HepG2 (cell line): Measurements from ENCODE around the gene ZNF415. TPM values are rescaled to one million over a fixed set of nuclear protein-coding genes. Genes with fewer than 3 reads are reported as not detected.
A peak's percentile ranks its signal among the peaks of the same experiment; 100 is the strongest.

Experiments used
- ATAC-seq: fragments of 200-7000 bp; cut with Tn5 transposase; 3 replicates; pipeline ENCODE4 v1.9.1; 2020; ENCODE audit warnings: mild to moderate bottlenecking, moderate library complexity
- BruUV-seq: library from RNA; stranded (reverse); fragments of 400-500 nt; replicated peaks from 2 replicates; lab custom pipeline; 2021; lab: Mats Ljungman, UMichigan
- CTCF ChIA-PET: fragments of 300-600 bp; formaldehyde crosslinking; extraction: SDS; loops from one replicate; lab custom pipeline; 2021; ENCODE audit warnings: low total read pairs, inconsistent platforms, low intra/inter-chr PET ratio; lab: Yijun Ruan, JAX
- POLR2A ChIA-PET: fragments of 350-600 bp; sonication (Branson Sonifier 250); formaldehyde crosslinking; loops from one replicate; lab custom pipeline; 2020; ENCODE audit warnings: antibody characterized with exemption, inconsistent platforms; lab: Yijun Ruan, JAX
- DNase-seq: peaks from one replicate; pipeline ENCODE4 v3.0.0-alpha.2; 2015; ENCODE audit warnings: low spot score
- FAIRE-seq: peaks from 3 replicates; lab custom pipeline; 2011; peaks lifted over from hg19 to GRCh38; lab: Jason Lieb, UNC
- H2AFZ ChIP-seq: one replicate; pipeline ENCODE4 v1.6.1; 2011; ENCODE audit warnings: low read length, inconsistent platforms
- H3K27ac ChIP-seq: fragments of 300-600 bp; 3 replicates; pipeline ENCODE4 v1.8.0; 2011; ENCODE audit warnings: mixed run types, mild to moderate bottlenecking, mixed read lengths, low read length, inconsistent platforms; ENCODE audit not compliant: insufficient read depth; ENCODE audit errors: extremely low read length
- H3K27me3 ChIP-seq, 2 experiments: fragments of 200-600 bp in 1 of 2; 2 replicates in 1 of 2; 3 replicates in 1 of 2; pipeline versions ENCODE4 v1.6.0 to v1.8.0; 2011; ENCODE audit warnings: low read length in 2 of 2, mild to moderate bottlenecking in 2 of 2, moderate library complexity in 2 of 2, inconsistent platforms in 1 of 2; ENCODE audit not compliant: insufficient read depth in 2 of 2, control insufficient read depth in 1 of 2
- H3K36me3 ChIP-seq, 2 experiments: fragments of 200-600 bp in 1 of 2; replicated peaks in 1 of 2; 2 replicates in 1 of 2; 3 replicates in 1 of 2; pipeline versions ENCODE4 v1.5.1 to v1.8.0; 2011; ENCODE audit warnings: low read length in 2 of 2, inconsistent platforms in 1 of 2; ENCODE audit not compliant: insufficient read depth in 2 of 2, control insufficient read depth in 1 of 2
- H3K4me1 ChIP-seq: 2 replicates; pipeline ENCODE4 v1.5.1; 2012; ENCODE audit warnings: low read length, inconsistent platforms; ENCODE audit not compliant: insufficient read depth
- H3K4me2 ChIP-seq: 2 replicates; pipeline ENCODE4 v1.6.0; 2011; ENCODE audit warnings: low read depth, low read length, inconsistent platforms
- H3K4me3 ChIP-seq, 3 experiments: fragments of 200-600 bp in 1 of 3; sonication (generic), shearing (Covaris generic) in 1 of 3; replicated peaks in 1 of 3; 2 replicates each; pipeline ENCODE4 v1.5.1; 2011 to 2016; ENCODE audit warnings: low read length in 3 of 3, inconsistent platforms in 2 of 3, low read depth in 2 of 3, mild to moderate bottlenecking in 2 of 3, control low read depth in 1 of 3, mixed read lengths in 1 of 3; ENCODE audit not compliant: insufficient read depth in 1 of 3
- H3K79me2 ChIP-seq: one replicate; pipeline ENCODE4 v1.6.1; 2011; ENCODE audit warnings: low read length, inconsistent platforms; ENCODE audit not compliant: insufficient read depth
- H3K9ac ChIP-seq: 2 replicates; pipeline ENCODE4 v1.6.0; 2011; ENCODE audit warnings: mild to moderate bottlenecking, low read depth, low read length, inconsistent platforms; ENCODE audit not compliant: insufficient read depth
- H3K9me3 ChIP-seq: 2 replicates; pipeline ENCODE4 v1.5.1; 2012; ENCODE audit warnings: mild to moderate bottlenecking, low read length
- H4K20me1 ChIP-seq: 2 replicates; pipeline ENCODE4 v1.6.0; 2011; ENCODE audit warnings: inconsistent platforms, mild to moderate bottlenecking, low read length, moderate library complexity; ENCODE audit not compliant: insufficient read depth
- CEBPB ChIP-seq: IDR thresholded peaks from 2 replicates; pipeline ENCODE4 v1.6.1; 2011; ENCODE audit warnings: low read depth, low read length, improper control_type of control experiment, borderline replicate concordance
- KDM1A ChIP-seq: IDR thresholded peaks from 2 replicates; pipeline ENCODE4 v1.6.1; 2016; ENCODE audit warnings: missing compliant biosample characterization
- TSC22D2 ChIP-seq: sonication (generic); formaldehyde crosslinking; IDR thresholded peaks from 2 replicates; pipeline ENCODE4 v1.5.1; 2020; ENCODE audit warnings: missing genetic modification reagents, mild to moderate bottlenecking, borderline replicate concordance
- ZNF274 ChIP-seq: sonication (generic); formaldehyde crosslinking; IDR thresholded peaks from 2 replicates; pipeline ENCODE4 v1.5.1; 2020; ENCODE audit warnings: mild to moderate bottlenecking, missing genetic modification reagents
- WGBS: methylation state at CpG from one replicate; pipeline ENCODE4 v1.1.6; 2017; ENCODE audit warnings: low lambda C conversion rate; 5-methylcytosine and 5-hydroxymethylcytosine counted together
- in situ Hi-C: cut with HindIII; loops from 2 replicates; pipeline ENCODE4 v1.10.0; 2017; ENCODE audit warnings: low pct_unique_long_range_greater_than_20kb; ENCODE audit not compliant: extremely low pct_ligation_motif_present
- intact Hi-C: fragments of 100-400 bp; cut with micrococcal nuclease; formaldehyde crosslinking; loops from one replicate; pipeline ENCODE4 v1.10.0; 2022; ENCODE audit not compliant: unreplicated experiment
- polyA plus RNA-seq, 8 experiments: library from polyadenylated mRNA; depleted of rRNA in 3 of 8; stranded (reverse) in 7 of 8; unstranded in 1 of 8; fragments of >200 nt; fragmentation: Illumina TruSeq in 4 of 8; extraction: Trizol in 4 of 8; gene quantifications; 2 replicates each; pipeline versions ENCODE4 v1.2.1 to v1.2.3, GENCODE V29; 2011 to 2016; ENCODE audit warnings: low read depth in 4 of 8, missing spikeins in 1 of 8, mixed read lengths in 1 of 8; ENCODE audit not compliant: insufficient read depth in 1 of 8
- total RNA-seq, 5 experiments: library from RNA; depleted of rRNA; stranded (reverse); fragments of >200 nt; fragmentation: Illumina TruSeq; extraction: Trizol; gene quantifications; 2 replicates each; pipeline ENCODE4 v1.2.3, GENCODE V29; 2016; ENCODE audit warnings: low read depth in 1 of 5

The ZNF415 gene
- total and polyA plus RNA-seq, 2 of the 13 experiments (the other 11 are each of a cell fraction or from before 2014, with no cell fraction given): 0.15 to 0.17 TPM

- intact Hi-C loops: no loop called here
- peak; percentile 43; the same call in 1 of the 2 replicates for TF ChIP-seq CEBPB
- no peak for TF ChIP-seq KDM1A (CRISPR knock-in tag)
- FAIRE-seq: no peak
- no TSS peak for BruUV-seq
- DNase-seq: peak; percentile 12
- H3K9ac ChIP-seq: no peak overlapping the region
- H3K9me3 ChIP-seq: peaks cover 71% of the 10 kb centered on the region
- no peaks in the 10 kb centered on the region for H3K4me1 ChIP-seq
- no peaks in the 10 kb centered on the region for H3K79me2 ChIP-seq
- in situ Hi-C loops: no loop called here
- H3K4me2 ChIP-seq: no peak overlapping the region
- H3K4me3 ChIP-seq: no peak overlapping the region
- CTCF ChIA-PET: no interaction called here
- H3K36me3 ChIP-seq: no peaks in the 10 kb centered on the region
- no peaks in the 10 kb centered on the region for H3K27me3 ChIP-seq
- no peak overlapping the region for H3K27ac ChIP-seq
- WGBS: 2% methylated on average over 4 of the region's 4 CpGs
- POLR2A ChIA-PET: no interaction called here
- no peak overlapping the region for H2AFZ ChIP-seq
- ATAC-seq: no peak
- H4K20me1 ChIP-seq: no peaks in the 10 kb centered on the region
Measured at GRCh38 chr19:53172889-53173288, 40.2 kb upstream of the ZNF415 start.

GRCh38 chr19:53165691-53166091 is 33.0 kb upstream of the ZNF415 start:
- no peak overlapping the region for H3K4me3 ChIP-seq
- 3% methylated on average over 3 of the region's 3 CpGs for WGBS

More at GRCh38 chr19:53165691-53166091, 33.0 kb upstream of the ZNF415 start:
- BruUV-seq: no TSS peak
- Histone ChIP-seq H3K36me3 (no peaks in the 10 kb centered on the region), H3K27me3 (no peaks in the 10 kb centered on the region), H4K20me1 (no peaks in the 10 kb centered on the region), H3K4me1 (no peaks in the 10 kb centered on the region), H3K4me2 (no peak overlapping the region), H3K27ac (no peak overlapping the region), H3K9me3 (peaks cover 75% of the 10 kb centered on the region), H2AFZ (no peak overlapping the region), H3K79me2 (no peaks in the 10 kb centered on the region), H3K9ac (no peak overlapping the region)
- ChIA-PET POLR2A (no interaction called here), CTCF (no interaction called here)
- DNase-seq: no peak
- intact Hi-C loops (no loop called here), in situ Hi-C loops (no loop called here)
- ATAC-seq: no peak
- no peak for FAIRE-seq
- no peak for TF ChIP-seq TSC22D2
- TF ChIP-seq ZNF274 (CRISPR knock-in tag): peak; percentile 62; the same call in 1 of the 2 replicates
